ENCODE measurements around the gene MYBPH.

Gene MYBPH

GRCh38 chr1:203127666-203128430 lies 47.8 kb downstream of the MYBPH start, which contains the start of gene ADORA1:
Gene ADORA1, plus strand, starts transcription at chr1:203127726. Its CDS starts 1,116 bp downstream, at chr1:203128842.
- DNase-seq: peak; percentile 80 to 82

DNA sequence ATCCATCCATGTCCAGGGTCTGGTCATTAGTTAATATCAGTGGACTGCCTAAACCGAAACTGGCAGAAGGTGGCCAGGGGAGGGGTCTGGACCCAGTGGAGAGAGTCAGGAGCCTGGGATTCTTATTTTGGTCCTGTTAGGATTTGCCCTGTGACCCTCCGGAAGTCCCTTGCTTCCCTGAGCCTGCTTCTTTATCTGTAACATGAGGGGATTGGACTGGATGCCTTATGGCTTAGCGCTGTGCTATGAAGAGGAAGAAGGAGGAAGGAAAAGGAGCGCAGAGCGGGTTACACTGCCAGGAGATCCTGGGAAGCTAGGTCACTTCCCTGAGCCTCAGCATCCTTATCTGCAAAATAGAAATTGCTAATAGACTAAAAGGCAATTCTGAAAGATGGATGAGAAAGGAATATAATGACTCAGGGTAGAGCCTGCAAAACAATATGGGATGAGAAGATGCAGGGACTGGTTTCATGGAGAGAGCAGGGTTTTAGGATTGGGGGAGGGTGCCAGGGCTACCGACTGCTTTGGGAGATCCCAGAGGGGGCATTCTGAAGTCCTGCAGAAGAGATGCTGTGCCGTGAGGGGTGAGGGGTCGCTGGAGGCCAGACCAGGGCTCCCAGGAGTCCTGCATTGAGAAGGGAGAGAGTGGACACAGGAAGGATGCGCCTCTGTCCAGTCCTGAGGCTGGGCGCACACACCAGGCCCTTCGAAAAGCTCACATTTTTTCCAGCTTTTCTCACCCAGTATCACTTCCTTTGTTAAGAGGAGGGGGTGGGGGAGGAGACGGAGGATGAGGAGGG lies 48.6 kb downstream of the MYBPH start:
- DNase-seq: no peak

GRCh38 chr1:203126151-203126865 lies 49.3 kb downstream of the MYBPH start:
- peak; percentile 36 to 70 for DNase-seq

GRCh38 chr1:203124546-203125317 lies 50.9 kb downstream of the MYBPH start:
- DNase-seq: no peak

DNA sequence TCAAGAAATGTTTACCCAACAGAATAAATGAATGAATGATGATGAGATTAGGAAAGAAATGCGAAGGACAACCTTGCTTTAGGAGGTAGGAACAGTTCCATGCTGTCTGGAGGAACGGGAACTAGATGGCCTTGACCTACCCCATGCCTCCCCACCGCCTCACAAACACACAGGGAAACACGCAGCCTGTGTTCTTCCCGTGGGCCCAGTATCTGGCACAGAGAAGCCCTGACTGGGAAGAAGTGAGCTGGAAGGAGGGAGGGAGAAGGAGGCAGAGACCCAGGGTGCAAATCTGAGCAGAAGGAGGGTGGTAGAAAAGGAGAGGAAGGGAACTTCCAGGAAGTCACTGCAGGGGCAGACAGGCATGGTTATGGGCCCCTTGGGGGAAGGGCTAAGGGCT lies 51.6 kb downstream of the MYBPH start:
- DNase-seq: no peak

DNA sequence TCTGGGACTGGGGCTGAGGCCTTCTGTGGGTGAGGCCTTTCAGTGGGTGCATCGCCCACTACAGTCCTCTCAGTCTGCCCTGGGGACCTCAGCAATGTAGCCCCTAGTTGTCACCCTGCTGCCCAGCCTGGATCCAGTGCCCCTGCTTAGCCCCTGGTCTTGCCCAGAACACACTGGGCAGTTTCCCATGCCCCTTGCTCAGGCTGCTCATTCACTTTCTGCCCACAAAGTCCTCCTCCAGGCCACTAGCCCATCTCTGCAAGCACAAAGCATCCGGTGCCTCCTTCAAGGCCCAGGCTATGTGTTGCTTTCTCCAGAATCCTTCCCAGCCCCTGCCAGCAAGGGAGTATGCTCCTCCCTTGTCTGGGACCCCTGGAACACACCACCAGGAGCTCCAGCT lies 53.5 kb downstream of the MYBPH start:
- DNase-seq: no peak

DNA sequence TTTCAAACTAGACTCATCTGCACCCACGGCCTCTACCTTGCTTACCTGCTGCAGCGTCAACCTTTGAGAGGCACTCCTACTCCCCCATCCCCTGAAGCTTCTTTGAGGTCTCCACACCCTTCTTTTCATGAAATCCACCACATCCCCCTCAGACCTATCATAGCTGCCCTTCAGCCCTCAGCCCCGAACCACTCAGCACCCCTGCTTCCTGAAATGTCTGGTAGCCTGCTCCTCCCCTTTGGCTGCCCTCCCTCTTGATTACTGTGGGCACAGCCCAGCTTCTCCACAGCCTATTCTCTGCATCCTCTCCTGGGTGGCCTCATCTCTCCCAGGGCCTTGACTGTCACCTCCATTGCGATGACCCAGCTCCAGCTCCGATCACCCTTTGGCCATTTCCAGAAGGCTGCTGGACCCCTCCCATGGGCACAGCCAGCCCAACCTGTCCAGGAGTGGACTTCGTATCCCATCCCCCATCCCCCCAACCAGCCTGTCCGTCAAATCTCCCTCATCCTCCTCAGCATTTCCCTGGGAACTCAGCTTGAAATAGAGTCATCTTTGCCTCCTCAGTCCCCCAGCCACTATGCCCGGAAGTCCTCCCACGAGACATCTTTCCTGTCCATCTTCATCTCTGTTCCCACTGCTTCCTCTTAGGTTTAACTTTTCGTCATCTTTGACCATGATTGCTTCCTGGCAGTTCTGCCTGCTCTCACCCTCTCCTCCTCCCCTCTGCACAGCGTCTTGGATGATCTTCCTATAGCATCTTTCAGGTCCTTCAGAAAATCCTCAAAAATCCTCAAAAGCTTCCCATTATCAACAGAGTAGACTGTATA lies 54.2 kb downstream of the MYBPH start:
- DNase-seq: no peak

DNA sequence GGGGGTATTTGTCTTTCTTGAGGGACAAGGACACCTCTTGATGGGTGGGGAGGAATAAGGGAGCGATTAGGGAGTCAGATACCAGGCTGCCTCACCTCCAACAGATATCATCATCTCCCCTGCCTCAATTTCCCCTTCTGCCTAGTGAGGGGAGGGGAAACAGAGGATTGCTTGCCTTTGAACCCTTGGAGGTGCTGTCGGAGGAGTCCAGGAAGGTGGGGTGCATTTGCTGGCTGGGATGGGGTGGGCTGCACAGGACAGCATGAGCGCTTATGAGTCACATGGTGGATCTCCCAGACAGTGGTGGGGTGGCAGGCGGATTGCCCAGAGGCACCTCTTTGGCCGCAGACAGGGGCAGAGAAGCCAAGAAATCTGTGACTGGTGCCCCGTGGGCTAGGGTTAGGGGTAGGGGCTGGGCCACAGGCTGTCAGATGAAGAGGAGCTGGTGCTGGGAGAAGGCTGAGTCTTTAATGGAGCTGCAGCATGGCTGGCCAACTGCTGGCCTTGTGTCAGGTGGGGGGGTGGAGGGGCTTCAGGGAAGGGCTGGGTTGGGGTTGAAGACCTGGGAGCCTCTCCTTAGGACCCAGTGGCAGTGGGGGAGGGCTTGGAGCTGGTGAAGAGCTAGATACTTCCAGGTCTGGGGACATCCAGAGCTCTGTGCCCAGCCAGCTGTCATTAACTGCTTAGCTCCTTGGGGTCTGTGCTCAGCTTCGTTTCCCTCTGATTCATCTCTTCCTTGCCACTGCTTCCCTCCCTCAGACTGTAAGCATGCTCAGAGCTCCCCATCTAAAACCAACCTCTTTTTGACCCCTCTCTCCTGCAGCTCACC lies 55.1 kb downstream of the MYBPH start:
- DNase-seq: no peak
